Measurements from ENCODE around the gene LARGE1. TPM values are rescaled to one million over a fixed set of nuclear protein-coding genes. Genes with fewer than 3 reads are reported as not detected.

The LARGE1 gene
- polyA plus RNA-seq, 1 donor = 17.8 TPM

DNA sequence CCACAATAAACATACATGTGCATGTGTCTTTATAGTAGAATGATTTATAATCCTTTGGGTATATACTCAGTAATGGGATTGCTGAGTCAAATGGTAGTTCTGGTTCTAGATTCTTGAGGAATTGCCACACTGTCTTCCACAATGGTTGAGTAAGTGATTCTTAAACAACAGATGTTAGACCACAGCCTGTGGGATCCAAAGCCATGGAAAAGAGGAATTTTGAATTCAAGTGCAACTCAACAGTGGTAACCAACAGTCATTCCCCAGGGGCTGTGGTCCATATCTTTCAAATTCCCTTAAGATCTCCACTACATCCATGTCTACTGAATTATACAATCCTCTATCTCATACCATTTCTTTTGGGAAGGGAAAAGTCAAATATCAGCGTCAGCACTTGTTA is 321.5 kb downstream of the LARGE1 start:
- no peaks in the 10 kb centered on the region for H3K4me1 ChIP-seq (ENCODE audit: control insufficient read depth, insufficient read depth, low read length)
- H3K27ac ChIP-seq (ENCODE audit: low read length) = no peak overlapping the region
- peaks cover 5% of the 10 kb centered on the region for H3K36me3 ChIP-seq (ENCODE audit: control insufficient read depth, insufficient read depth, low read length)
- no CpG with 5 or more reads among the region's 1 CpG for WGBS (ENCODE audit: insufficient coverage, low lambda C conversion rate)
- no peak overlapping the region for H3K4me3 ChIP-seq (ENCODE audit: low read length)
- DNase-seq = no peak
- no peaks in the 10 kb centered on the region for H3K27me3 ChIP-seq (ENCODE audit: control insufficient read depth, insufficient read depth, low read length)
- H3K9me3 ChIP-seq (ENCODE audit: control insufficient read depth, low read depth, low read length) = no peaks in the 10 kb centered on the region

GRCh38 chr22:33597274-33597985 is 322.8 kb downstream of the LARGE1 start:
- WGBS (ENCODE audit: insufficient coverage, low lambda C conversion rate) = no CpG with 5 or more reads among the region's 6 CpGs
- DNase-seq = no peak

GRCh38 chr22:33593818-33594217 is 326.5 kb downstream of the LARGE1 start:
- Histone ChIP-seq H3K27ac (ENCODE audit: low read length) (no peak overlapping the region), H3K36me3 (ENCODE audit: control insufficient read depth, insufficient read depth, low read length) (no peaks in the 10 kb centered on the region), H3K4me1 (ENCODE audit: control insufficient read depth, insufficient read depth, low read length) (no peaks in the 10 kb centered on the region), H3K27me3 (ENCODE audit: control insufficient read depth, insufficient read depth, low read length) (no peaks in the 10 kb centered on the region), H3K4me3 (ENCODE audit: low read length) (no peak overlapping the region), H3K9me3 (ENCODE audit: control insufficient read depth, low read depth, low read length) (no peaks in the 10 kb centered on the region)
- DNase-seq = no peak
- WGBS (ENCODE audit: insufficient coverage, low lambda C conversion rate) = no CpG with 5 or more reads among the region's 5 CpGs

More at GRCh38 chr22:33597274-33597985, 322.8 kb downstream of the LARGE1 start:
- Histone ChIP-seq H3K27ac (ENCODE audit: low read length) (no peak overlapping the region), H3K9me3 (ENCODE audit: control insufficient read depth, low read depth, low read length) (no peaks in the 10 kb centered on the region), H3K4me1 (ENCODE audit: control insufficient read depth, insufficient read depth, low read length) (no peaks in the 10 kb centered on the region), H3K4me3 (ENCODE audit: low read length) (no peak overlapping the region), H3K36me3 (ENCODE audit: control insufficient read depth, insufficient read depth, low read length) (peaks cover 2% of the 10 kb centered on the region), H3K27me3 (ENCODE audit: control insufficient read depth, insufficient read depth, low read length) (no peaks in the 10 kb centered on the region)

DNA sequence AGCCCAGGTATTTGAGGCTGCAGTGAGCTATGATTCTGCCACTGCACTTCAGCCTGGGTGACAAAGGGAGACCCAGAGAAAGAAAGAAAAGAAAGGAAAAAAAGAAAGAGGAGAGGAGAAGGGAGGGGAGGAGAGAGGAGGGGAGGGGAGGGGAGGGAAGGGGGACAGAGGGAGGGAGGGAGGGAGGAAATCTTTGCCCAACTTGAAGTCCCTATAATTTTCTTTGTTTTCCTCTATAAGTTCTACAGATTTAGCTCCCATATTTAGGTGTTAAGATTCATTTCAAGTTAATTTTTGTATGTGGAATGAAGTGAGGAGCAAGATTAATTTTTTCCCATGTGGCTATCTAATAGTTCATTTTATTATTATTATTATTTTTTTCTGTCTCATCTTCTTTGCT is 328.3 kb downstream of the LARGE1 start:
- H3K4me3 ChIP-seq (ENCODE audit: low read length) = no peak overlapping the region
- H3K36me3 ChIP-seq (ENCODE audit: control insufficient read depth, insufficient read depth, low read length) = no peaks in the 10 kb centered on the region
- H3K9me3 ChIP-seq (ENCODE audit: control insufficient read depth, low read depth, low read length) = no peaks in the 10 kb centered on the region
- no peaks in the 10 kb centered on the region for H3K27me3 ChIP-seq (ENCODE audit: control insufficient read depth, insufficient read depth, low read length)
- H3K4me1 ChIP-seq (ENCODE audit: control insufficient read depth, insufficient read depth, low read length) = no peaks in the 10 kb centered on the region
- no peak for DNase-seq
- no peak overlapping the region for H3K27ac ChIP-seq (ENCODE audit: low read length)

DNA sequence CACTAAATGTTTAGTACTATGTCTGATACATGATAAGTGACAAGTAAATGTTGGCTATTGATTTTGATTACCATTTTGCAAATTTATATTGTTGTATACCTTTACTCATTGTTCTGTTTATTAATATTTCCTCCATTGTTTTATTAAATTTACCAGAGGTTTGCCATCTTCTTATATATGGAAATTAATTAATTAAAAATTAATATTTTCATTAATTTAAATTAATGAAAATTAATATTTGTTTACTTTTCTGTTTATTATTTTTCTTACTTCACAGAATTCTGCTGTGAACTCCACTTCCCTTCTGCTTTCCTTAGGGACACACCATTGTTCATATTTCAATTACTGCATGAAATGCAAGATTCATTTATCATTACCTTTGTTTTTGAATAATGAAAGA is 331.0 kb downstream of the LARGE1 start:
- Histone ChIP-seq H3K36me3 (ENCODE audit: control insufficient read depth, insufficient read depth, low read length) (no peaks in the 10 kb centered on the region), H3K4me3 (ENCODE audit: low read length) (no peak overlapping the region), H3K27me3 (ENCODE audit: control insufficient read depth, insufficient read depth, low read length) (no peaks in the 10 kb centered on the region), H3K27ac (ENCODE audit: low read length) (no peak overlapping the region), H3K4me1 (ENCODE audit: control insufficient read depth, insufficient read depth, low read length) (no peaks in the 10 kb centered on the region), H3K9me3 (ENCODE audit: control insufficient read depth, low read depth, low read length) (no peaks in the 10 kb centered on the region)
- DNase-seq = no peak

GRCh38 chr22:33588860-33589259 is 331.4 kb downstream of the LARGE1 start:
- Histone ChIP-seq H3K4me3 (ENCODE audit: low read length) (no peak overlapping the region), H3K27me3 (ENCODE audit: control insufficient read depth, insufficient read depth, low read length) (no peaks in the 10 kb centered on the region), H3K9me3 (ENCODE audit: control insufficient read depth, low read depth, low read length) (no peaks in the 10 kb centered on the region), H3K4me1 (ENCODE audit: control insufficient read depth, insufficient read depth, low read length) (no peaks in the 10 kb centered on the region), H3K36me3 (ENCODE audit: control insufficient read depth, insufficient read depth, low read length) (no peaks in the 10 kb centered on the region), H3K27ac (ENCODE audit: low read length) (no peak overlapping the region)
- no CpG with 5 or more reads among the region's 2 CpGs for WGBS (ENCODE audit: insufficient coverage, low lambda C conversion rate)
- no peak for DNase-seq

GRCh38 chr22:33584152-33584551 is 336.1 kb downstream of the LARGE1 start:
- DNase-seq = no peak

DNA sequence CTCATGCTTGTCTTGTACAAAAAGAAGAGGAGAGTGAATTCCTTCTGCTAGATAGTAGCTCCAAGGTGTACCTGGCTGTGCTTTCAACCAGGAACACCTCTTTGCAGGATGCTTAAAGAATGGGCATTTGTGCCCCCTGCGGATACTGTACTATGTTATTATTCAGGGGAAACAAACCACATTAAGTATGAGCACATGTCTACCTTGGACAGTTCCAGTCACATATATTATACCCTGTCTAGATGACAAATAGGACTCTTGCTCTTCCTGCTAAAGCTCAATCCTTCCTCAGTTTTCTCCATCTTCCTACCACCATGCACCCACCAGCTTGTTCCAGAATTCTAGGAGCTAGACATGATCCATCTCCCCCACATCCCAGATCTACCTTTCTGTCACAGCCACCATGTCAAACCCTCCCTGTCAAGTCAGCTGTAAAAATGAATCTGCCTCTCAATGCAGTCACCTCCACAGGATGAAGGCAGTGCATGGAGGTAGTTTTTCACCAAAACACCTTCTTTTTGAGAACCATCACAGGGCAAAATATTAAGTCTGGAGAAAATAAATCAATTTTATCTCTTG is 337.4 kb downstream of the LARGE1 start:
- H3K36me3 ChIP-seq (ENCODE audit: control insufficient read depth, insufficient read depth, low read length) = no peaks in the 10 kb centered on the region
- no peaks in the 10 kb centered on the region for H3K4me1 ChIP-seq (ENCODE audit: control insufficient read depth, insufficient read depth, low read length)
- WGBS (ENCODE audit: insufficient coverage, low lambda C conversion rate) = no CpG with 5 or more reads among the region's 1 CpG
- H3K27me3 ChIP-seq (ENCODE audit: control insufficient read depth, insufficient read depth, low read length) = no peaks in the 10 kb centered on the region
- no peak for DNase-seq
- H3K4me3 ChIP-seq (ENCODE audit: low read length) = no peak overlapping the region
- no peak overlapping the region for H3K27ac ChIP-seq (ENCODE audit: low read length)
- no peaks in the 10 kb centered on the region for H3K9me3 ChIP-seq (ENCODE audit: control insufficient read depth, low read depth, low read length)

More at GRCh38 chr22:33584152-33584551, 336.1 kb downstream of the LARGE1 start:
- no peaks in the 10 kb centered on the region for H3K9me3 ChIP-seq (ENCODE audit: control insufficient read depth, low read depth, low read length)
- no peaks in the 10 kb centered on the region for H3K27me3 ChIP-seq (ENCODE audit: control insufficient read depth, insufficient read depth, low read length)
- WGBS (ENCODE audit: insufficient coverage, low lambda C conversion rate) = no CpG with 5 or more reads among the region's 5 CpGs
- H3K4me1 ChIP-seq (ENCODE audit: control insufficient read depth, insufficient read depth, low read length) = no peaks in the 10 kb centered on the region
- H3K36me3 ChIP-seq (ENCODE audit: control insufficient read depth, insufficient read depth, low read length) = no peaks in the 10 kb centered on the region
- H3K27ac ChIP-seq (ENCODE audit: low read length) = no peak overlapping the region
- no peak overlapping the region for H3K4me3 ChIP-seq (ENCODE audit: low read length)

DNA sequence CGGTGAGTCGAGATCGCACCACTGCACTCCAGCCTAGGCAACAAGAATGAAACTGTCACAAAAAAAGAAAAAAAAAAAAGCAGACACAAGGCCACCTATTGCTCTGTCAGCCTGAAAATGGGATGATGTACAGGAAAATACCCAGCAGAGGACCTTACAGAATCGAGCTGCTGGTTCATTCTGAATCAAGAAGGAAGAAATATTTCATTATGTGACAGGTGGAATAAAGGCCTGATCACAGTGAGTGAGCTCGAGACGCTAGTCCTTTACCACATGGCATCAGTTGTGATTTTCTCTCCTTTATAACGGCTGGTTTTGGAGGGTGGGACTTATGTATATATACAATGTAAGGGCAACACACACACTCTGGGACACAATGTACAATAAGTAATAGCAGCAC is 340.0 kb downstream of the LARGE1 start:
- H3K27me3 ChIP-seq (ENCODE audit: control insufficient read depth, insufficient read depth, low read length) = no peaks in the 10 kb centered on the region
- 80% methylated on average over 1 of the region's 7 CpGs for WGBS (ENCODE audit: insufficient coverage, low lambda C conversion rate)

GRCh38 chr22:33579448-33580093 is 340.7 kb downstream of the LARGE1 start:
- H3K4me1 ChIP-seq (ENCODE audit: control insufficient read depth, insufficient read depth, low read length) = peaks cover 18% of the 10 kb centered on the region
- H3K27me3 ChIP-seq (ENCODE audit: control insufficient read depth, insufficient read depth, low read length) = no peaks in the 10 kb centered on the region
- no peak overlapping the region for H3K4me3 ChIP-seq (ENCODE audit: low read length)
- no peaks in the 10 kb centered on the region for H3K36me3 ChIP-seq (ENCODE audit: control insufficient read depth, insufficient read depth, low read length)
- peak; percentile 42 to 44 for DNase-seq
- no peak overlapping the region for H3K27ac ChIP-seq (ENCODE audit: low read length)
- no peaks in the 10 kb centered on the region for H3K9me3 ChIP-seq (ENCODE audit: control insufficient read depth, low read depth, low read length)
- WGBS (ENCODE audit: insufficient coverage, low lambda C conversion rate) = no CpG with 5 or more reads among the region's 8 CpGs

More for the DNA sequence above, 340.0 kb downstream of the LARGE1 start:
- H3K4me3 ChIP-seq (ENCODE audit: low read length) = no peak overlapping the region
- H3K36me3 ChIP-seq (ENCODE audit: control insufficient read depth, insufficient read depth, low read length) = no peaks in the 10 kb centered on the region
- H3K9me3 ChIP-seq (ENCODE audit: control insufficient read depth, low read depth, low read length) = no peaks in the 10 kb centered on the region
- peaks cover 13% of the 10 kb centered on the region for H3K4me1 ChIP-seq (ENCODE audit: control insufficient read depth, insufficient read depth, low read length)
- no peak overlapping the region for H3K27ac ChIP-seq (ENCODE audit: low read length)
- DNase-seq = no peak
